Cortex of kidney (tissue), 1 donor: ENCODE results near the gene UXS1.
A peak's percentile ranks its signal among the peaks of the same experiment; 100 is the strongest.
"Not testable (repeated sequence)": the region's sequence is repeated elsewhere in the genome, so short reads cannot be mapped to it uniquely, and the experiment has no call there.

ENCODE experiments used
- DNase-seq: peaks from one replicate; lab custom pipeline; 2025; lab: John Stamatoyannopoulos, UW

Gene UXS1

GRCh38 chr2:106193977-106194778 lies at the start of gene UXS1:
UXS1 (minus strand) TSS chr2:106194301; CDS start chr2:106194241, 60 bp downstream.
- peak; percentile 9 for DNase-seq

GRCh38 chr2:106239491-106239890 lies 45.4 kb upstream of the UXS1 start:
- DNase-seq: not testable (repeated sequence)

- DNase-seq: not testable (repeated sequence)
These were observed 41.3 kb upstream of the UXS1 start for GRCh38 chr2:106235392-106235791.

GRCh38 chr2:106233350-106233706 lies 39.2 kb upstream of the UXS1 start:
- DNase-seq: no peak

GRCh38 chr2:106232638-106233349 lies 38.7 kb upstream of the UXS1 start:
- DNase-seq: no peak

- no peak for DNase-seq
These were observed 29.2 kb upstream of the UXS1 start for GRCh38 chr2:106223347-106223746.

GRCh38 chr2:106222057-106222456 lies 28.0 kb upstream of the UXS1 start:
- DNase-seq: not testable (repeated sequence)

- DNase-seq: no peak
These were observed 25.7 kb upstream of the UXS1 start for GRCh38 chr2:106219813-106220212.

- DNase-seq: not testable (repeated sequence)
These were observed 25.1 kb upstream of the UXS1 start for GRCh38 chr2:106219157-106219556.

GRCh38 chr2:106208874-106209273 lies 14.8 kb upstream of the UXS1 start:
- no peak for DNase-seq

GRCh38 chr2:106208399-106208798 lies 14.3 kb upstream of the UXS1 start:
- no peak for DNase-seq

GRCh38 chr2:106207246-106207645 lies 13.1 kb upstream of the UXS1 start:
- no peak for DNase-seq

- no peak for DNase-seq
These were observed 11.4 kb upstream of the UXS1 start for GRCh38 chr2:106205488-106205887.

- DNase-seq: not testable (repeated sequence)
These were observed 10.4 kb upstream of the UXS1 start for GRCh38 chr2:106204551-106204950.

GRCh38 chr2:106201661-106202060 lies 7.6 kb upstream of the UXS1 start:
- no peak for DNase-seq

GRCh38 chr2:106197878-106198277 lies 3.8 kb upstream of the UXS1 start:
- DNase-seq: no peak

GRCh38 chr2:106195981-106196380 lies 1.9 kb upstream of the UXS1 start:
- DNase-seq: no peak

- DNase-seq: no peak
These were observed 1.4 kb upstream of the UXS1 start for GRCh38 chr2:106195456-106195855.

- no peak for DNase-seq
These were observed 468 bp downstream of the UXS1 start for GRCh38 chr2:106193690-106193976.

GRCh38 chr2:106192752-106193689 lies 1.1 kb downstream of the UXS1 start:
- DNase-seq: no peak

GRCh38 chr2:106191511-106192016 lies 2.5 kb downstream of the UXS1 start:
- no peak for DNase-seq

- no peak for DNase-seq
These were observed 4.2 kb downstream of the UXS1 start for GRCh38 chr2:106189764-106190468.
